ENCODE results near the gene KREMEN1.

KREMEN1 gene

DNA sequence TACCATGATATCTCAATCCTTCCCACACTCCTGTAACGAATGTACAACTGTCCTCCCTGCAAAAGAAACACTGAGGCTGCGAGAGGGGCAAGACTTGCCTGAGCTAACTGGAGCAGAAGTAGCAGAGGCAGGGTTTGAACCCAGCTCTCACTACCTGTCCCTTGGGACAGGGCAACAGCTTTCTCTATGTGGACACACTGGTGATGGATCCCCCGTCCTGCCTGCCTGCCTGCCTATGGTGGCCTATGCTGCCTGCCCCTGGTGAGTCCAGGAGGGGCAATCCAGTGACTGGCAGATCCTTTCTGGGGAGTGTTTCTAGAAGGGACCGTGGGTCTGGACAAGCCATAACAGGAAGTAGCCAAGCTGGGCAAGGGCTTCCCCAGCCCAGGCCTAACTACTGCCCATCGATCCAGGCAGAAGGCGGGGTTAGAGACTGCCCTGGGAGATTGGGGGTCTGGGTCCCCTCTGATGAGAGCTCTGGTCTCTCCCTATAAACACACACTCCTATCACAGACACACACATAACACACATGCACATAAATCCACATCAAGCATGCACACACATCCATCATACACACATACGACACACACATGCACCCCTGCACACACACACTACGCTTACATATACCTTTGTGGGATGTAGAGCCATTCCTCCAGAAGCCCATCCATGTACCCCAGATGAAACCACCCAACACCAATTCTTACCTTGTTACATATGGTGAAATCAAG is 131.8 kb downstream of the KREMEN1 start:
- ChIA-PET CTCF (interaction anchor here (1.2 to 2.9 kb wide), 6 partner anchors 8 to 50 kb away, joined by 4 to 11 read pairs (median 5); no protein-coding TSS in a partner anchor), POLR2A (no interaction called here)
- TF ChIP-seq, protein P1, sequence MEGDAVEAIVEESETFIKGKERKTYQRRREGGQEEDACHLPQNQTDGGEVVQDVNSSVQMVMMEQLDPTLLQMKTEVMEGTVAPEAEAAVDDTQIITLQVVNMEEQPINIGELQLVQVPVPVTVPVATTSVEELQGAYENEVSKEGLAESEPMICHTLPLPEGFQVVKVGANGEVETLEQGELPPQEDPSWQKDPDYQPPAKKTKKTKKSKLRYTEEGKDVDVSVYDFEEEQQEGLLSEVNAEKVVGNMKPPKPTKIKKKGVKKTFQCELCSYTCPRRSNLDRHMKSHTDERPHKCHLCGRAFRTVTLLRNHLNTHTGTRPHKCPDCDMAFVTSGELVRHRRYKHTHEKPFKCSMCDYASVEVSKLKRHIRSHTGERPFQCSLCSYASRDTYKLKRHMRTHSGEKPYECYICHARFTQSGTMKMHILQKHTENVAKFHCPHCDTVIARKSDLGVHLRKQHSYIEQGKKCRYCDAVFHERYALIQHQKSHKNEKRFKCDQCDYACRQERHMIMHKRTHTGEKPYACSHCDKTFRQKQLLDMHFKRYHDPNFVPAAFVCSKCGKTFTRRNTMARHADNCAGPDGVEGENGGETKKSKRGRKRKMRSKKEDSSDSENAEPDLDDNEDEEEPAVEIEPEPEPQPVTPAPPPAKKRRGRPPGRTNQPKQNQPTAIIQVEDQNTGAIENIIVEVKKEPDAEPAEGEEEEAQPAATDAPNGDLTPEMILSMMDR (IDR thresholded peaks at IDR 0.05; ENCODE audit: insufficient read depth, low read length, missing control alignments), result no peak
- DNase-seq (ENCODE audit: low read depth, low spot score), result no peak
- no peak overlapping the region for H3K4me3 ChIP-seq (ENCODE audit: low read depth, low read length)

DNA sequence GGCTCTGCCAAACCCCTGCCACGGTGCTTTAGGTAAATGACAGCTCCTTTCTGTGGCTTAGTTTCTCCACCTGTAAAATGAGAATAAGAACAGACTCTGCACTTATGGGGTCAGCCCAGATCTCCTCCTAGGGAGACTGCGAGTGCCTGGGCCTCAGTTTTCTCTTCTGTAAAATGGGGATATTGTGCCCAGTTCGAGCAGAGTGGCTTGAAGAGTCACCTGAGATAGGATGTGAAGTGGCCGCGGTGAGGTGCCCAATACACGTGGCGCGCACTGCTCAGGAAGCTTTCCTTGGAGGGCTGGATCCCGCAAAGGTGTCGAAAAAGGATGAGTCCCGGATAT is 132.4 kb downstream of the KREMEN1 start:
- TF ChIP-seq, protein P1 (IDR thresholded peaks at IDR 0.05; ENCODE audit: insufficient read depth, low read length, missing control alignments), result no peak
- ChIA-PET POLR2A (no interaction called here), CTCF (interaction anchor here (1.2 to 2.9 kb wide), 7 partner anchors 8 to 51 kb away, joined by 3 to 11 read pairs (median 4); no protein-coding TSS in a partner anchor)
- DNase-seq (ENCODE audit: low read depth, low spot score), result no peak
- H3K4me3 ChIP-seq (ENCODE audit: low read depth, low read length), result peak overlapping the region; percentile 50

DNA sequence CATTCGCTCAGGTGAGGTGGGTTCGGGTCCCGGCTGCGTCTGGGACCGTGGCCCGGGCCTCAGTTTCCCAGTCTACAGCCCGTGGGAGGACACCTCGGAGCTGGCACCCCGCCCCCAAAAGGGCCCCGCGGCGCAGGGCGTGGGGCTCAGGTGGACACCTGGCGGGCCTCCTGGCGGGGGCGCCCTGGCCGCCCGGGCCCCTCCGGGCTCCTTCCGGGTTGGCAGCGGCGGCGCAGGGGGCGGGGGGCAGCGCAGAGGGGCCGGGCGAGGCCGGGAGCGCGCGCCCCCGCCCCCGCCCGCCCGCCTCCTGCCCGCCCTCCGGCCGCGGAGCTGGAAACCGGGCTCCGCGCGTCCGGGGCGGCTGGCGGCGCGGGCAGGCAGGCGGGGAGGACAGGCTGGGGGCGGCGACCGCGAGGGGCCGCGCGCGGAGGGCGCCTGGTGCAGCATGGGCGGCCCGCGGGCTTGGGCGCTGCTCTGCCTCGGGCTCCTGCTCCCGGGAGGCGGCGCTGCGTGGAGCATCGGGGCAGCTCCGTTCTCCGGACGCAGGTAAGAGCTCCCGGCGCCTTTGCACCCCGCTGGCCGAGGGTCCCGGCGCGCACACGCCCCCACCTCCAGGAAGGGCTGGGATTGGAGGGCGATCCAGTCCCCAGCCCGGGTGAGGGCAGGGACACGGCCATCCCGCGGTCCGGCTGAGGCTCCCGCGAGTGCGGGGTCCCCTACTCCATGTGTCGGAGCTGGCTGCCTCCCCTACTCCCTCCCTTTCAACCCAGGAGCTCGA is 132.9 kb downstream of the KREMEN1 start, which contains the start of gene EMID1:
Gene EMID1 (plus strand): TSS at position 303 of the 778 bp plus-strand sequence. CDS start 143 bp downstream, at position 446.
- H3K4me3 ChIP-seq (ENCODE audit: low read depth, low read length), result peak within 1 kb of the TSS; percentile 58
- no peak for DNase-seq (ENCODE audit: low read depth, low spot score)
- ChIA-PET POLR2A (no interaction called here), CTCF (interaction anchor here (1.0 to 2.9 kb wide), 10 partner anchors 9 to 56 kb away, joined by 3 to 11 read pairs (median 4); no protein-coding TSS in a partner anchor)
- TF ChIP-seq, protein P1 (IDR thresholded peaks at IDR 0.05; ENCODE audit: insufficient read depth, low read length, missing control alignments), result peak; percentile 50

DNA sequence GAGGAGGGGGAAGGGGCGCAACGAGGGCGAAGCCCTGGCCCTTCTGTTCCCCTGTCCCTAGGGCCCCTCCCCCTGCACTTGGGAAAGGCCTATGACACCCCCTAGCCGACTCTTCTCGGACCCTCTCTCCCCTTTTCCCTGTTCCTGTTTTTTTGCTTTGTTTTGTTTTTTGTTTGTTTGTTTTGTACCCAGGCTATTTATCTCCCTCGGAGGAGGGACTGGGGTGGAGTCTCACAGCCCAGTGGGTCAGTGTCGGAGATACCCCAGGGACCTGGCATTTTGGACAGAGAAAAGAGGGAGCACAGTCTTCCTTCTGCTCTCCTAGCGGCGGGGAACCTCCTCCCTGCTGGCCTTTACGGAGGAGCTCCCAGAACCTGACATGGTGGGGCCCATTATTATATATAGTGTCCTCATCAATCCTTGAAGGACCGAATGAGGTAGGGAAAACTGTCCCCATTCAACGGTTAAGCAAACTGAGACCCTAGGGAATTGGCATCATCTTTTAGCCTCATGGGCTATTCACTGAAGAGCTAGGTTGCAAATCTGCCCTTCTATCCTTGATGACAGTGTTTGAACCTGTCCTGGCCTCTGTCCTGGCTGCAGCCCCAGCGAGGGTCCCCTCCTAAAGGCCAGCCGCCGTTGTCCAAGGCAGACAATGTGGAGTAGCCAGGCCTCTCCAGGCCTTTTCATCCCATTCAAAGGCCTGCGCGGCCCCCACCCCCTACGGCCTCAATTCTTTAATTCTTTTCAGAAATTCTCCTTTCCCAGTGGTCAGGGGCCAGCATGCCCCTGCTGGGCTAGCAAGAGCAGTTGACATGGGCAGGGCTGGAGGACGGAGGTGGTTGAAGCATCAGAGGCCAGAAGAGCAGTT is 133.8 kb downstream of the KREMEN1 start:
- TF ChIP-seq, protein P1 (IDR thresholded peaks at IDR 0.05; ENCODE audit: insufficient read depth, low read length, missing control alignments), result no peak
- no peak for DNase-seq (ENCODE audit: low read depth, low spot score)
- ChIA-PET POLR2A (no interaction called here), CTCF (interaction anchor here (0.5 to 2.9 kb wide), 7 partner anchors 10 to 56 kb away, joined by 3 to 11 read pairs (median 3); no protein-coding TSS in a partner anchor)
- peak overlapping the region; percentile 58 for H3K4me3 ChIP-seq (ENCODE audit: low read depth, low read length)

DNA sequence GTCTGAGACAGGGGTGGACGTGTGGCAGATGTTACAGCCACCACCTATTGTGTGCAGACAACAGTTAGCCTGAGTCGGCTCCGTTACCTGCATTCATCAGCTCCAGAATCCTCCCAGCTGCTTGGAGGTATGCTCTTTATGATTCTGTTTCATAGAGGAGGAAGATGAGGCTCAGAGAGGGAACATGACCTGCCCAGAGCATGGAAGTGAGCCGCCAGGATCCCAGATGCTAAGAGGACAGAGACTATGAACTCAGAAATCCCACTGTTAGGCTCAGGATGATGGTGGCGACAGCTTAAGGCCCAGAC is 134.4 kb downstream of the KREMEN1 start:
- DNase-seq (ENCODE audit: low read depth, low spot score), result no peak
- CTCF ChIA-PET, result interaction anchor here (1.1 to 1.3 kb wide), 2 partner anchors 14 to 38 kb away, joined by 3 to 7 read pairs; no protein-coding TSS in a partner anchor
- TF ChIP-seq, protein P1 (IDR thresholded peaks at IDR 0.05; ENCODE audit: insufficient read depth, low read length, missing control alignments), result no peak
- POLR2A ChIA-PET, result no interaction called here
- no peak overlapping the region for H3K4me3 ChIP-seq (ENCODE audit: low read depth, low read length)
